GM20431 (cell line): ENCODE measurements around the gene ADM.

Source experiments
- in situ Hi-C: fragments of 300-500 bp; cut with MseI, MboI; formaldehyde crosslinking; loops from one replicate; pipeline ENCODE4 v1.15.0; 2020; ENCODE audit warnings: low sequenced_read_pairs; ENCODE audit not compliant: unreplicated experiment

The ADM gene

DNA sequence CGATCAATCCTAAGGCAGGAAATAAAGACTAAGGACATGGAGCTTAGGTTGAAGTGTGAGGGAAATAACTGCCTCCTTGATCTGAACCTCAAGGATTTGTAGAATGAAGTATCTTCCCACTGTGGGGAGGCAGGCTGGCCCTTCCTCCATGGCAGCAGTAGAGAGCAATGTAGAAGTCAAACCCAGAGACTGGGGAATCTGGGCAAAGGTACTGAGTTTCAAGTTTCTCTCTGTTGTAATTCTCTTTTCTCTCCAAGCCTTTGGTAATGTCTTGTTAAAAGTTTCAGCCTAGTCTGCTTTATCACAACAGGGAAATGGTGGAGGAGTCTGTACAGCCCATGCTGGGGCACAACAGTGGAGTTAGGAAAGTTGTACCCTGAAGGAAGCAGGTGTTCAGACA lies 49.5 kb downstream of the ADM start:
- in situ Hi-C loops, result no loop called here

GRCh38 chr11:10355257-10355661 lies 50.4 kb downstream of the ADM start:
- in situ Hi-C loops, result no loop called here

DNA sequence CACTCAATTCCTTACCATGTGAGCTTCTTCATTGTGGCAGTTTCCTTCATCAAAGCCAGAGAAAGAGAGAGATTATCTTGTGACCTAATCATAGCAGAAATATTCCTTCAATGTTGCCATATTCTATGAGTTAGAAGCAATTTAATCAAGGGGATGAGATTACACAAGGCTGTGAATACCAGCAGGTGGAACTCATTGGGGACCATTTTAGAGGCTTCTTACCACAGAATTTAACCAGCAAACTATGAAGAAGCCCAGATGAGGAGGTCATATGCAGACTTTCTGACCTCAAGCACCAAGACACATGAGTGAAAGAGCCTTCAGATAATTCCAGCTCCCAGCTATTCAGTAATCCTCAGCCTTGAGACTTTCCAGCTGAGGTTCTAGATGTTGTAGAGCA lies 51.3 kb downstream of the ADM start:
- in situ Hi-C loops, result no loop called here
